ENCODE measurements around the gene SLC2A4RG. TPM values are rescaled to one million over a fixed set of nuclear protein-coding genes. Genes with fewer than 3 reads are reported as not detected.
A peak's percentile ranks its signal among the peaks of the same experiment; 100 is the strongest.
"Not testable (repeated sequence)": the region's sequence is repeated elsewhere in the genome, so short reads cannot be mapped to it uniquely, and the experiment has no call there.

Gene SLC2A4RG
- total RNA-seq, 2 donors from 2014 or later: 69.3 to 108 TPM

DNA sequence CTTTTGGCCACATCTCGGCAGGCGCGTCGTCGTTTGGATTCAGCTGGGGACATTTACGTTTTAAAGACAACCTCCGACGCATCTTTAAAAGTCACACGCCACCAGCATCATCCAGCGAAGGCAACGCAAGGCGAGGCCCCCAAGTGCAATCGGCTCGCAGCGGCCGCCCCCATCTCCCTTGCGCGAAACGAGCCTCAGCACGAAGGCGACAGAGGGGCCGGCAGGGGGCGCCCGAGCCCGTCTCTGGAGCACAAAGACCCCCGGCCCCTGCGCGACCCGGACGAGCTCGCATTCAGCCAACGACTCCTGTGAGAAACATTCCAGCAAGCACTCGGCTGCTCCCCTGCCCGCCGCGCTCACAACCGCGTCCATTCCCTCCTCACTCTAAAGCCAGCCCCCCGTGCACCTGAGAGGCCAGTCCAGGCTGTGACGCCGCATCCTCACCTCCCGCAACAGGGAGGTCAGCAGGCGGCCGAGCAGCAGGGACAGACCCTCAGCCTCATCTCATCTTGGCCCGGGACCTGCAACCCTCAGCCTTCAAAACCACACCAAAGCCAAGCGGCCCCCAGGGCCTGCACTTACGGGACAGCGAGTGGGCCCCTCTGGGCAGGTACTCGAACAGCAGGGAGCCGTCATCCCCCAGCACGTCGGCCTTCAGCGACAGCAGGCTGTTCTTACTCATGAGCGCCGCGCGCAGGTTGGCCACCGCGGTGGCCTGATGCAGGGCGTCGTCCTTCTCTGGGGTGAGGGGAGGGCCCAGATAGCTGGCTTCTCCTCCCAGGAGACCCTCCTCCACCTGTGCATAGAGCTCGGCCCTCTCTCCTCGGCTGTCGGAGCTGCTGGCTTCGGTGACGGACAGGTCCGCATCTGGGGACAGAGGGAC, 35.8 kb downstream of the SLC2A4RG start:
- no peaks in the 10 kb centered on the region for H3K27me3 Mint-ChIP-seq (ENCODE audit: insufficient read depth)
- no peak overlapping the region for H3K27ac ChIP-seq (ENCODE audit: low read depth, low read length)
- WGBS, 2 experiments (ENCODE audit: insufficient coverage in 1 of 2, insufficient read length in 1 of 2): 26 to 31% methylated on average over 44 to 67 of the region's 67 CpGs
- H3K27ac Mint-ChIP-seq: peak overlapping the region; percentile 93
- no peaks in the 10 kb centered on the region for H3K9me3 Mint-ChIP-seq
- H3K4me3 Mint-ChIP-seq: peak overlapping the region; percentile 65
- no peak overlapping the region for H3K9ac ChIP-seq (ENCODE audit: extremely low read depth, low read length, poor library complexity, severe bottlenecking)
- H3K36me3 Mint-ChIP-seq (ENCODE audit: low read depth): peaks cover 25% of the 10 kb centered on the region
- H3K27me3 ChIP-seq (ENCODE audit: control insufficient read depth, insufficient read depth, low read length, poor library complexity, severe bottlenecking): no peaks in the 10 kb centered on the region
- no peaks in the 10 kb centered on the region for H3K9me3 ChIP-seq (ENCODE audit: control insufficient read depth, low read length)
- H3K36me3 ChIP-seq (ENCODE audit: control insufficient read depth, insufficient read depth, low read length): no peaks in the 10 kb centered on the region
- H3K4me3 ChIP-seq (ENCODE audit: low read length): no peak overlapping the region
- DNase-seq: peak; percentile 93
- no peaks in the 10 kb centered on the region for H3K4me1 ChIP-seq (ENCODE audit: control insufficient read depth, insufficient read depth, low read length)
- H3K4me1 Mint-ChIP-seq: peaks cover 11% of the 10 kb centered on the region
- TF ChIP-seq, protein P1, sequence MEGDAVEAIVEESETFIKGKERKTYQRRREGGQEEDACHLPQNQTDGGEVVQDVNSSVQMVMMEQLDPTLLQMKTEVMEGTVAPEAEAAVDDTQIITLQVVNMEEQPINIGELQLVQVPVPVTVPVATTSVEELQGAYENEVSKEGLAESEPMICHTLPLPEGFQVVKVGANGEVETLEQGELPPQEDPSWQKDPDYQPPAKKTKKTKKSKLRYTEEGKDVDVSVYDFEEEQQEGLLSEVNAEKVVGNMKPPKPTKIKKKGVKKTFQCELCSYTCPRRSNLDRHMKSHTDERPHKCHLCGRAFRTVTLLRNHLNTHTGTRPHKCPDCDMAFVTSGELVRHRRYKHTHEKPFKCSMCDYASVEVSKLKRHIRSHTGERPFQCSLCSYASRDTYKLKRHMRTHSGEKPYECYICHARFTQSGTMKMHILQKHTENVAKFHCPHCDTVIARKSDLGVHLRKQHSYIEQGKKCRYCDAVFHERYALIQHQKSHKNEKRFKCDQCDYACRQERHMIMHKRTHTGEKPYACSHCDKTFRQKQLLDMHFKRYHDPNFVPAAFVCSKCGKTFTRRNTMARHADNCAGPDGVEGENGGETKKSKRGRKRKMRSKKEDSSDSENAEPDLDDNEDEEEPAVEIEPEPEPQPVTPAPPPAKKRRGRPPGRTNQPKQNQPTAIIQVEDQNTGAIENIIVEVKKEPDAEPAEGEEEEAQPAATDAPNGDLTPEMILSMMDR (conservative IDR thresholded peaks at IDR 0.05): peak; percentile 95

DNA sequence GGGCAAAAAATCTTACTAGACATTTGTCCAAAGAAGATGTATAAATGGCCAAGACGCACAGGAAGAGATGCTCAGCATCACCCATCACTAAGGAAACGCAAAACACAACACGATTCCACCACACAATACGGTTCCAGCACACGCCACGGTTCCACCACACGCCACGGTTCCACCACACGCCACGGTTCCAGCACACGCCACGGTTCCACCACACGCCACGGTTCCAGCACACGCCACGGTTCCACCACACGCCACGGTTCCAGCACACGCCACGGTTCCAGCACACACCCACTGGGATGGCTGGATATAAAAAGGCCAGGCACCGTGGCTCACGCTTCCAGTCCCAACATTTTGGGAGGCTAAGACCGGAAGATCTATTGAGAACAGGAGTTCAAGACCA, 37.3 kb downstream of the SLC2A4RG start:
- not testable (repeated sequence) for H3K4me3 ChIP-seq (ENCODE audit: low read length); H3K27me3 ChIP-seq (ENCODE audit: control insufficient read depth, insufficient read depth, low read length, poor library complexity, severe bottlenecking); DNase-seq; H3K9me3 Mint-ChIP-seq; H3K4me1 ChIP-seq (ENCODE audit: control insufficient read depth, insufficient read depth, low read length); H3K27ac ChIP-seq (ENCODE audit: low read depth, low read length); H3K4me3 Mint-ChIP-seq; H3K36me3 ChIP-seq (ENCODE audit: control insufficient read depth, insufficient read depth, low read length); H3K27me3 Mint-ChIP-seq (ENCODE audit: insufficient read depth); H3K9me3 ChIP-seq (ENCODE audit: control insufficient read depth, low read length); H3K9ac ChIP-seq (ENCODE audit: extremely low read depth, low read length, poor library complexity, severe bottlenecking); H3K27ac Mint-ChIP-seq
- 86 to 94% methylated on average over 2 to 23 of the region's 23 CpGs for WGBS, 2 experiments (ENCODE audit: insufficient coverage in 1 of 2, insufficient read length in 1 of 2)
- Mint-ChIP-seq H3K36me3 (ENCODE audit: low read depth) (peaks cover 23% of the 10 kb centered on the region), H3K4me1 (peaks cover 11% of the 10 kb centered on the region)

DNA sequence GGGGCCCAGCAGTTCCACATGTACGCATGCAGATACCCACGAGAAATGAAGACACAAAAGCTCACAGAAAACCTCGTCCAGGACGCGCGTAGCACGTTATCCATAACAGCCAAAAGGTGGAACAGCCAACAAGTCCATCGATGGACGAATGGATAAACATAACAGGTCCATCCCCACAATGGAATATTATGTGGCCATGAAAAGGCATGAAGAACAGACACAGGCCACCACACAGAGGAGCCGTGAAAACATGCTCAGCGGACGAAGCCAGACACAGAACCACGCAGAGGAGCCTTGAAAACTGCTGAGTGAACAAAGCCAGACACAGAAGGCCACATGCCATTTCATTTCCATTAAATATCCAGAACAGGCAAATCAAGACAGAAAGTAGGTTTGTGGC, 38.0 kb downstream of the SLC2A4RG start:
- Mint-ChIP-seq H3K27ac (peak overlapping the region; percentile 44), H3K27me3 (ENCODE audit: insufficient read depth) (no peaks in the 10 kb centered on the region), H3K9me3 (no peaks in the 10 kb centered on the region), H3K4me1 (peaks cover 11% of the 10 kb centered on the region), H3K4me3 (no peak overlapping the region), H3K36me3 (ENCODE audit: low read depth) (peaks cover 25% of the 10 kb centered on the region)
- Histone ChIP-seq H3K9ac (ENCODE audit: extremely low read depth, low read length, poor library complexity, severe bottlenecking) (no peak overlapping the region), H3K27me3 (ENCODE audit: control insufficient read depth, insufficient read depth, low read length, poor library complexity, severe bottlenecking) (no peaks in the 10 kb centered on the region), H3K9me3 (ENCODE audit: control insufficient read depth, low read length) (no peaks in the 10 kb centered on the region), H3K36me3 (ENCODE audit: control insufficient read depth, insufficient read depth, low read length) (no peaks in the 10 kb centered on the region), H3K27ac (ENCODE audit: low read depth, low read length) (no peak overlapping the region), H3K4me1 (ENCODE audit: control insufficient read depth, insufficient read depth, low read length) (no peaks in the 10 kb centered on the region), H3K4me3 (ENCODE audit: low read length) (no peak overlapping the region)
- TF ChIP-seq, protein P1 (conservative IDR thresholded peaks at IDR 0.05): no peak
- 94 to 96% methylated on average over 10 to 13 of the region's 13 CpGs for WGBS, 2 experiments (ENCODE audit: insufficient coverage in 1 of 2, insufficient read length in 1 of 2)
- no peak for DNase-seq
